ENCODE results near the gene OR8G5. TPM values are rescaled to one million over a fixed set of nuclear protein-coding genes. Genes with fewer than 3 reads are reported as not detected.

The OR8G5 gene
- total RNA-seq, 1 experiment from 2014 or later, result not detected

DNA sequence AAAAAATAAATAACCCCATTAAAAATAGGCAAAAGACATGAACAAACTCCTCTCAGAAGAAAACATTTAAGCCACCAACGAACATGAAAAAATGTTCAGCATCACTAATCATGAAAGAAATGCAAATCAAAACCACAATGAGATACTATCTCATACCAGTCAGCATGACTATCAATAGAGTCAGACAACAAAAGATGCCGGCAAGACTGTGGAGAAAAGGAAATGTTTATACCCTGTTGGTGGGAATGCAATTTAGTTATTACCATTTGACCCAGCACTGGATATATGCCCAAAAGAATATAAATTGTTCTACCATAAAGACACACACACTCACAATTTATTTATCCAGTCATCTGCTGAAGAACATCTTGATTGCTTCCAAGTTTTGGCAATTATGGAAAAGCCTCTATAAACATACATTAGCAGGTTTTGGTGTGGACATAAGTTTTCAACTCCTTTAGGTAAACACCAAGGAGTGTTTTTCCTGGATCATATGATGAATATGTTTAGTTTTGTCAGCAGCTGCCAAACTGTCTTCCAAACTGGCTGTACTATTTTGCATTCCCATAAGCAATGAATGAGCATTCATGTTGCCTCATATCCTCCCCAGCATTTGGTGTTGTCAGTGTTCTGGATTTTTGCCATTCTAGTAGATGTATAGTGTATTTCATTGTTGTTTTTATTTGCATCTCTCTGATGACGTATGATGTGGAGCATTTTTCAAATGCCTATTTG, 29.6 kb downstream of the OR8G5 start:
- TF ChIP-seq TEAD1 (CRISPR knock-in tag; IDR thresholded peaks at IDR 0.05), result no peak
- TF ChIP-seq CREB1 (CRISPR knock-in tag; IDR thresholded peaks at IDR 0.05), result no peak
- no peak for TF ChIP-seq ATF1 (CRISPR knock-in tag; IDR thresholded peaks at IDR 0.05)
- TF ChIP-seq, protein P1, sequence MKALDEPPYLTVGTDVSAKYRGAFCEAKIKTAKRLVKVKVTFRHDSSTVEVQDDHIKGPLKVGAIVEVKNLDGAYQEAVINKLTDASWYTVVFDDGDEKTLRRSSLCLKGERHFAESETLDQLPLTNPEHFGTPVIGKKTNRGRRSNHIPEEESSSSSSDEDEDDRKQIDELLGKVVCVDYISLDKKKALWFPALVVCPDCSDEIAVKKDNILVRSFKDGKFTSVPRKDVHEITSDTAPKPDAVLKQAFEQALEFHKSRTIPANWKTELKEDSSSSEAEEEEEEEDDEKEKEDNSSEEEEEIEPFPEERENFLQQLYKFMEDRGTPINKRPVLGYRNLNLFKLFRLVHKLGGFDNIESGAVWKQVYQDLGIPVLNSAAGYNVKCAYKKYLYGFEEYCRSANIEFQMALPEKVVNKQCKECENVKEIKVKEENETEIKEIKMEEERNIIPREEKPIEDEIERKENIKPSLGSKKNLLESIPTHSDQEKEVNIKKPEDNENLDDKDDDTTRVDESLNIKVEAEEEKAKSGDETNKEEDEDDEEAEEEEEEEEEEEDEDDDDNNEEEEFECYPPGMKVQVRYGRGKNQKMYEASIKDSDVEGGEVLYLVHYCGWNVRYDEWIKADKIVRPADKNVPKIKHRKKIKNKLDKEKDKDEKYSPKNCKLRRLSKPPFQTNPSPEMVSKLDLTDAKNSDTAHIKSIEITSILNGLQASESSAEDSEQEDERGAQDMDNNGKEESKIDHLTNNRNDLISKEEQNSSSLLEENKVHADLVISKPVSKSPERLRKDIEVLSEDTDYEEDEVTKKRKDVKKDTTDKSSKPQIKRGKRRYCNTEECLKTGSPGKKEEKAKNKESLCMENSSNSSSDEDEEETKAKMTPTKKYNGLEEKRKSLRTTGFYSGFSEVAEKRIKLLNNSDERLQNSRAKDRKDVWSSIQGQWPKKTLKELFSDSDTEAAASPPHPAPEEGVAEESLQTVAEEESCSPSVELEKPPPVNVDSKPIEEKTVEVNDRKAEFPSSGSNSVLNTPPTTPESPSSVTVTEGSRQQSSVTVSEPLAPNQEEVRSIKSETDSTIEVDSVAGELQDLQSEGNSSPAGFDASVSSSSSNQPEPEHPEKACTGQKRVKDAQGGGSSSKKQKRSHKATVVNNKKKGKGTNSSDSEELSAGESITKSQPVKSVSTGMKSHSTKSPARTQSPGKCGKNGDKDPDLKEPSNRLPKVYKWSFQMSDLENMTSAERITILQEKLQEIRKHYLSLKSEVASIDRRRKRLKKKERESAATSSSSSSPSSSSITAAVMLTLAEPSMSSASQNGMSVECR (CRISPR knock-in tag; IDR thresholded peaks at IDR 0.05; ENCODE audit: borderline replicate concordance), result no peak
- no peak for TF ChIP-seq MYBL2 (CRISPR knock-in tag; IDR thresholded peaks at IDR 0.05)
- TF ChIP-seq GTF2I (CRISPR knock-in tag; conservative IDR thresholded peaks at IDR 0.05), result no peak
- TF ChIP-seq NFYB (CRISPR knock-in tag; conservative IDR thresholded peaks at IDR 0.05; ENCODE audit: low read depth), result no peak
- TF ChIP-seq, protein P2, sequence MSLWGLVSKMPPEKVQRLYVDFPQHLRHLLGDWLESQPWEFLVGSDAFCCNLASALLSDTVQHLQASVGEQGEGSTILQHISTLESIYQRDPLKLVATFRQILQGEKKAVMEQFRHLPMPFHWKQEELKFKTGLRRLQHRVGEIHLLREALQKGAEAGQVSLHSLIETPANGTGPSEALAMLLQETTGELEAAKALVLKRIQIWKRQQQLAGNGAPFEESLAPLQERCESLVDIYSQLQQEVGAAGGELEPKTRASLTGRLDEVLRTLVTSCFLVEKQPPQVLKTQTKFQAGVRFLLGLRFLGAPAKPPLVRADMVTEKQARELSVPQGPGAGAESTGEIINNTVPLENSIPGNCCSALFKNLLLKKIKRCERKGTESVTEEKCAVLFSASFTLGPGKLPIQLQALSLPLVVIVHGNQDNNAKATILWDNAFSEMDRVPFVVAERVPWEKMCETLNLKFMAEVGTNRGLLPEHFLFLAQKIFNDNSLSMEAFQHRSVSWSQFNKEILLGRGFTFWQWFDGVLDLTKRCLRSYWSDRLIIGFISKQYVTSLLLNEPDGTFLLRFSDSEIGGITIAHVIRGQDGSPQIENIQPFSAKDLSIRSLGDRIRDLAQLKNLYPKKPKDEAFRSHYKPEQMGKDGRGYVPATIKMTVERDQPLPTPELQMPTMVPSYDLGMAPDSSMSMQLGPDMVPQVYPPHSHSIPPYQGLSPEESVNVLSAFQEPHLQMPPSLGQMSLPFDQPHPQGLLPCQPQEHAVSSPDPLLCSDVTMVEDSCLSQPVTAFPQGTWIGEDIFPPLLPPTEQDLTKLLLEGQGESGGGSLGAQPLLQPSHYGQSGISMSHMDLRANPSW (CRISPR knock-in tag; conservative IDR thresholded peaks at IDR 0.05; ENCODE audit: low read depth), result no peak
- ChIA-PET CTCF (no interaction called here), POLR2A (no interaction called here)
- DNase-seq (ENCODE audit: low spot score) (no peak), ATAC-seq (no peak)
- Mint-ChIP-seq H3K36me3 (peaks cover 20% of the 10 kb centered on the region), H3K4me3 (no peak overlapping the region), H3K9me3 (peaks cover 41% of the 10 kb centered on the region), H3K27me3 (ENCODE audit: low read depth) (no peaks in the 10 kb centered on the region), H3K4me1 (peaks cover 2% of the 10 kb centered on the region; the same call in 1 of the 2 replicates), H3K27ac (no peak overlapping the region)

DNA sequence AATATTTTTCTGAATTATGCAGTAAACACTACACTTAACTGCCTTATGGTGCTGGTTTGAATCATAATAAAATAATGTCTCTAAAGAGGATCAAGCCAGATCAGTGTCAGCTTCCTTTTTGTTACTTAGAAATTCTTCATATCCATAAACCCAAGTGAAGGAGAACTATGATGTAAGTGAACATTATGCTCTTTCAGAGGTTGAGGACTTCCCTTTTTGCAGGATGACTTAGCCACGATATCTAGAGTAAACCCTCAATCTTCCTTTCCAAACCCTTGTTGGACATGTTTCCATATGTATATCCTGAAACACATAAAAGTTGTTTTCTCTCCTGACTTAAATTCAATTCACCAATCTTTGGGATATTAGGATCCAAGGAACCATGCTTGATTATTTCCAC, 38.5 kb downstream of the OR8G5 start:
- no peaks in the 10 kb centered on the region for H3K4me1 Mint-ChIP-seq
- no peak overlapping the region for H3K27ac Mint-ChIP-seq
- H3K4me3 Mint-ChIP-seq, result no peak overlapping the region
- no peak for DNase-seq (ENCODE audit: low spot score)
- CTCF ChIA-PET, result no interaction called here
- ATAC-seq, result no peak
- no peaks in the 10 kb centered on the region for H3K27me3 Mint-ChIP-seq (ENCODE audit: low read depth)
- H3K36me3 Mint-ChIP-seq, result no peaks in the 10 kb centered on the region
- POLR2A ChIA-PET, result no interaction called here
- H3K9me3 Mint-ChIP-seq, result peaks cover 4% of the 10 kb centered on the region; the same call in 1 of the 2 replicates
- TF ChIP-seq SMAD4 (CRISPR knock-in tag; IDR thresholded peaks at IDR 0.05) (no peak), RELA (CRISPR knock-in tag; IDR thresholded peaks at IDR 0.05; ENCODE audit: borderline replicate concordance) (no peak), ZBTB21 (CRISPR knock-in tag; IDR thresholded peaks at IDR 0.05; ENCODE audit: borderline replicate concordance) (no peak), ATF1 (CRISPR knock-in tag; IDR thresholded peaks at IDR 0.05) (no peak), ESRRA (CRISPR knock-in tag; IDR thresholded peaks at IDR 0.05; ENCODE audit: borderline replicate concordance) (no peak), NFATC4 (CRISPR knock-in tag; IDR thresholded peaks at IDR 0.05) (no peak), OVOL2 (CRISPR knock-in tag; IDR thresholded peaks at IDR 0.05; ENCODE audit: borderline replicate concordance) (no peak), TCF7 (CRISPR knock-in tag; IDR thresholded peaks at IDR 0.05; ENCODE audit: low read depth) (no peak), ZNF232 (CRISPR knock-in tag; IDR thresholded peaks at IDR 0.05) (no peak)
- TF ChIP-seq, protein P3, sequence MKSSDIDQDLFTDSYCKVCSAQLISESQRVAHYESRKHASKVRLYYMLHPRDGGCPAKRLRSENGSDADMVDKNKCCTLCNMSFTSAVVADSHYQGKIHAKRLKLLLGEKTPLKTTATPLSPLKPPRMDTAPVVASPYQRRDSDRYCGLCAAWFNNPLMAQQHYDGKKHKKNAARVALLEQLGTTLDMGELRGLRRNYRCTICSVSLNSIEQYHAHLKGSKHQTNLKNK (CRISPR knock-in tag; IDR thresholded peaks at IDR 0.05), result no peak
- TF ChIP-seq, protein P4, sequence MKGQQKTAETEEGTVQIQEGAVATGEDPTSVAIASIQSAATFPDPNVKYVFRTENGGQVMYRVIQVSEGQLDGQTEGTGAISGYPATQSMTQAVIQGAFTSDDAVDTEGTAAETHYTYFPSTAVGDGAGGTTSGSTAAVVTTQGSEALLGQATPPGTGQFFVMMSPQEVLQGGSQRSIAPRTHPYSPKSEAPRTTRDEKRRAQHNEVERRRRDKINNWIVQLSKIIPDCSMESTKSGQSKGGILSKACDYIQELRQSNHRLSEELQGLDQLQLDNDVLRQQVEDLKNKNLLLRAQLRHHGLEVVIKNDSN (CRISPR knock-in tag; IDR thresholded peaks at IDR 0.05), result no peak
- TF ChIP-seq, protein P5, sequence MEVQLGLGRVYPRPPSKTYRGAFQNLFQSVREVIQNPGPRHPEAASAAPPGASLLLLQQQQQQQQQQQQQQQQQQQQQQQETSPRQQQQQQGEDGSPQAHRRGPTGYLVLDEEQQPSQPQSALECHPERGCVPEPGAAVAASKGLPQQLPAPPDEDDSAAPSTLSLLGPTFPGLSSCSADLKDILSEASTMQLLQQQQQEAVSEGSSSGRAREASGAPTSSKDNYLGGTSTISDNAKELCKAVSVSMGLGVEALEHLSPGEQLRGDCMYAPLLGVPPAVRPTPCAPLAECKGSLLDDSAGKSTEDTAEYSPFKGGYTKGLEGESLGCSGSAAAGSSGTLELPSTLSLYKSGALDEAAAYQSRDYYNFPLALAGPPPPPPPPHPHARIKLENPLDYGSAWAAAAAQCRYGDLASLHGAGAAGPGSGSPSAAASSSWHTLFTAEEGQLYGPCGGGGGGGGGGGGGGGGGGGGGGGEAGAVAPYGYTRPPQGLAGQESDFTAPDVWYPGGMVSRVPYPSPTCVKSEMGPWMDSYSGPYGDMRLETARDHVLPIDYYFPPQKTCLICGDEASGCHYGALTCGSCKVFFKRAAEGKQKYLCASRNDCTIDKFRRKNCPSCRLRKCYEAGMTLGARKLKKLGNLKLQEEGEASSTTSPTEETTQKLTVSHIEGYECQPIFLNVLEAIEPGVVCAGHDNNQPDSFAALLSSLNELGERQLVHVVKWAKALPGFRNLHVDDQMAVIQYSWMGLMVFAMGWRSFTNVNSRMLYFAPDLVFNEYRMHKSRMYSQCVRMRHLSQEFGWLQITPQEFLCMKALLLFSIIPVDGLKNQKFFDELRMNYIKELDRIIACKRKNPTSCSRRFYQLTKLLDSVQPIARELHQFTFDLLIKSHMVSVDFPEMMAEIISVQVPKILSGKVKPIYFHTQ (CRISPR knock-in tag; IDR thresholded peaks at IDR 0.05), result no peak
- TF ChIP-seq, protein P6, sequence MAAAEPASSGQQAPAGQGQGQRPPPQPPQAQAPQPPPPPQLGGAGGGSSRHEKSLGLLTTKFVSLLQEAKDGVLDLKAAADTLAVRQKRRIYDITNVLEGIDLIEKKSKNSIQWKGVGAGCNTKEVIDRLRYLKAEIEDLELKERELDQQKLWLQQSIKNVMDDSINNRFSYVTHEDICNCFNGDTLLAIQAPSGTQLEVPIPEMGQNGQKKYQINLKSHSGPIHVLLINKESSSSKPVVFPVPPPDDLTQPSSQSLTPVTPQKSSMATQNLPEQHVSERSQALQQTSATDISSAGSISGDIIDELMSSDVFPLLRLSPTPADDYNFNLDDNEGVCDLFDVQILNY (CRISPR knock-in tag; IDR thresholded peaks at IDR 0.05), result no peak

Measured in WTC11 (cell line).